Esophagus squamous epithelium (tissue), 5 donors: ENCODE results near the gene RPP21. TPM values are rescaled to one million over a fixed set of nuclear protein-coding genes. Genes with fewer than 3 reads are reported as not detected.

Source experiments
- DNase-seq: peaks from one replicate; lab custom pipeline; 2025; lab: John Stamatoyannopoulos, UW
- H3K27ac ChIP-seq, 4 donors: fragments of 200-600 bp; sonication (generic); one replicate each; pipeline ENCODE4 v1.5.1; 2016 to 2019; ENCODE audit warnings: mild to moderate bottlenecking in 1 of 4
- H3K27me3 ChIP-seq, 4 donors: fragments of 200-600 bp; sonication (generic); 1 replicate in 3 of 4; 2 replicates in 1 of 4; pipeline versions ENCODE4 v1.5.1 to v1.6.0; 2017 to 2021; ENCODE audit warnings: antibody characterized with exemption in 1 of 4
- H3K36me3 ChIP-seq, 3 donors: fragments of 200-600 bp; sonication (generic); one replicate each; pipeline ENCODE4 v1.5.1; 2016 to 2019
- H3K4me1 ChIP-seq, 3 donors: fragments of 200-600 bp; sonication (generic); one replicate each; pipeline ENCODE4 v1.5.1; 2017 to 2019
- H3K4me3 ChIP-seq, 4 donors: fragments of 200-600 bp; sonication (generic); 1 replicate in 3 of 4; 2 replicates in 1 of 4; pipeline ENCODE4 v1.5.1; 2016 to 2019; ENCODE audit warnings: mild to moderate bottlenecking in 2 of 4, moderate library complexity in 1 of 4
- H3K9me3 ChIP-seq, 3 donors: fragments of 200-600 bp; sonication (generic); one replicate each; pipeline ENCODE4 v1.5.1; 2016 to 2019
- POLR2A ChIP-seq, 4 donors: fragments of 450-650 bp; IDR thresholded peaks; one replicate each; pipeline ENCODE4 v1.6.1; 2017; ENCODE audit warnings: antibody characterized with exemption in 4 of 4, mild to moderate bottlenecking in 4 of 4, moderate library complexity in 3 of 4
- WGBS, 2 donors: methylation state at CpG; one replicate each; pipeline ENCODE4 v1.1.5; 2018; 5-methylcytosine and 5-hydroxymethylcytosine counted together
- intact Hi-C: fragments of 100-400 bp; cut with DNase I; formaldehyde crosslinking; loops from one replicate; pipeline ENCODE4 v1.15.0; 2022
- small RNA-seq, 4 donors: library from RNA; depleted of rRNA; stranded (forward); fragments of <200 nt; gene quantifications; one replicate each; pipeline ENCODE3, GENCODE V24; 2016
- total RNA-seq, 4 donors: library from RNA; depleted of rRNA; stranded (reverse); fragments of >200 nt; gene quantifications; one replicate each; pipeline ENCODE4 v1.1.0, GENCODE V29; 2016
- TF ChIP-seq, protein P1 (sequence below), 6 experiments: fragments of 450-650 bp in 4 of 6; fragments of 200-600 bp in 2 of 6; sonication (generic) in 2 of 6; IDR thresholded peaks; one replicate each; pipeline ENCODE4 v1.5.1; 2016 to 2019; ENCODE audit warnings: antibody characterized with exemption in 6 of 6, mild to moderate bottlenecking in 4 of 6, moderate library complexity in 4 of 6
- donor health status: DM: yes; HTN: yes; CAD: no.

Gene RPP21
- total RNA-seq, 4 donors from 2014 or later, result 60.2 to 101 (median 81.7) TPM

DNA sequence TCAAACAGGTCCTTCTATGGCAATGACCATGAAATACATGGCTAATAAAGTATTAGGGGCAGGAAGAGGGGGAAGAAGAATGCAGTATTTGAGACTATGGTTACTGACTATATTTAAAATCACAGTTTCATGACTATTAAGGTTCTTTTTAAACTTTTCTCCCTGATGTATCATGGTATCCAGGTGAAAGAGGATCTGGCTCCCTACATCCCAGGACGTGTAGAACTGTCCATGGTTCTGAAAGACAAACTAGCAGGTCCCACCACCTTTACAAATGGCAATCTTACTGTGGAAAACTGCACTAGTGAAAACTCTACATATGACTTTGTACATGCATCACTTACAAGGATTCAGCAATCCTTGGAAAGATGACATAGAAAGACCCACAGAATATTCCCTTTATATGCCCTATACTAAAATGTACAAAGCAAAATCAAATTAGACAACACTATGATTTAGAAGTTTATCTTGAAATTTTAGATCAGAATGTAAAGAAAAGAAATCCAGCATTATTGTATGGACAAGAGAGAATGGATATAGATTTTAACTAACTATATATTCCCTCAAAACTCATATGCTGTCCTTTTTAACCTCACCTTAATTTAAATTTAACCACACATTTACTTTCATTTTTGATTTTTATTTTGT is 33.5 kb downstream of the RPP21 start:
- H3K36me3 ChIP-seq, result no peaks in the 10 kb centered on the region
- no peaks in the 10 kb centered on the region for H3K4me1 ChIP-seq
- TF ChIP-seq, protein P1, sequence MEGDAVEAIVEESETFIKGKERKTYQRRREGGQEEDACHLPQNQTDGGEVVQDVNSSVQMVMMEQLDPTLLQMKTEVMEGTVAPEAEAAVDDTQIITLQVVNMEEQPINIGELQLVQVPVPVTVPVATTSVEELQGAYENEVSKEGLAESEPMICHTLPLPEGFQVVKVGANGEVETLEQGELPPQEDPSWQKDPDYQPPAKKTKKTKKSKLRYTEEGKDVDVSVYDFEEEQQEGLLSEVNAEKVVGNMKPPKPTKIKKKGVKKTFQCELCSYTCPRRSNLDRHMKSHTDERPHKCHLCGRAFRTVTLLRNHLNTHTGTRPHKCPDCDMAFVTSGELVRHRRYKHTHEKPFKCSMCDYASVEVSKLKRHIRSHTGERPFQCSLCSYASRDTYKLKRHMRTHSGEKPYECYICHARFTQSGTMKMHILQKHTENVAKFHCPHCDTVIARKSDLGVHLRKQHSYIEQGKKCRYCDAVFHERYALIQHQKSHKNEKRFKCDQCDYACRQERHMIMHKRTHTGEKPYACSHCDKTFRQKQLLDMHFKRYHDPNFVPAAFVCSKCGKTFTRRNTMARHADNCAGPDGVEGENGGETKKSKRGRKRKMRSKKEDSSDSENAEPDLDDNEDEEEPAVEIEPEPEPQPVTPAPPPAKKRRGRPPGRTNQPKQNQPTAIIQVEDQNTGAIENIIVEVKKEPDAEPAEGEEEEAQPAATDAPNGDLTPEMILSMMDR (IDR thresholded peaks at IDR 0.05), result no peak
- no peak for TF ChIP-seq POLR2A (IDR thresholded peaks at IDR 0.05)
- peaks cover 0 to 52% (median 0%) of the 10 kb centered on the region in 4 donors for H3K27me3 ChIP-seq
- no peak overlapping the region for H3K4me3 ChIP-seq
- H3K9me3 ChIP-seq, result no peaks in the 10 kb centered on the region
- intact Hi-C loops, result no loop called here
- no peak overlapping the region for H3K27ac ChIP-seq
- DNase-seq, result no peak
- 0 to 8% methylated on average over 1 of the region's 1 CpG for WGBS, 2 donors

DNA sequence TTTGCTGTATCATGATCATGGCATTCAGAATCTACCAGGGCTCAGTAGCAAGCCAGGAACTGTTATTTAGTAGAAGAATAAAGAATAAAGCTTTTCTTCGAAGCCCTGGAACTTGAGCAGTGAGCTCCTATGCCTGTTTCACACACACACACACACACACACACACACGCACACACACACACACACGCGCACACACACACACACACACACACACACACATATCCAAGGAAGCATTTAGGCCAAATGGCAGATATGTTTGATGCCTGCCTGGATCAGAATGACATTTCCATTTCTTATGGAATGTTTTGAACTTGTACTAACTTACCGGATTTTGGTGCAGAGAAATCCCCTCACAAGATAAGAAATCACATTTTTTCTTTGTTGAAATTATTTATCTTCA is 35.5 kb downstream of the RPP21 start:
- Histone ChIP-seq H3K27me3 (peaks cover 0 to 68% (median 0%) of the 10 kb centered on the region in 4 donors), H3K4me3 (no peak overlapping the region), H3K36me3 (no peaks in the 10 kb centered on the region), H3K9me3 (no peaks in the 10 kb centered on the region), H3K4me1 (no peaks in the 10 kb centered on the region), H3K27ac (no peak overlapping the region)
- DNase-seq, result no peak
- TF ChIP-seq, protein P1 (IDR thresholded peaks at IDR 0.05), result no peak
- TF ChIP-seq POLR2A (IDR thresholded peaks at IDR 0.05), result no peak
- intact Hi-C loops, result no loop called here
- 37 to 41% methylated on average over 5 of the region's 5 CpGs for WGBS, 2 donors

DNA sequence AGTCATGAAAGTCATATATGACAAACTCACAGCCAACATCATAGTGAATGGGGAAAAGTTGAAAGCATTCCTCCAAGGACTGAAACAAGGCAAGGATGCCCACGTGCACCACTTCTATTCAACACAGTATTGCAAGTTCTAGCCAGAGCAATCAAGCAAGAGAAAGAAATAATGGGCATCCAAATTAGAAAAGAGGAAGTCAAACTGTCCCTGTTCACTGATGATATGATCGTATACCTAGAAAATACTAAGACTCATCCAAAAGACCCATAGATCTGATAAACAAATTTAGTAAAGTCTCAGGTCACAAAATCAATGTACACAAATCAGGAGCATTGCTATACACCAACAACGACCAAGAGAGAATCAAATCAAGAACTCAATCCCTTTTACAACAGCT is 41.2 kb downstream of the RPP21 start:
- Histone ChIP-seq H3K36me3 (no peaks in the 10 kb centered on the region), H3K9me3 (no peaks in the 10 kb centered on the region), H3K4me1 (no peaks in the 10 kb centered on the region), H3K27ac (no peak overlapping the region), H3K4me3 (no peak overlapping the region), H3K27me3 (peaks cover 0 to 89% (median 0%) of the 10 kb centered on the region in 4 donors)
- intact Hi-C loops, result no loop called here
- DNase-seq, result no peak
- no peak for TF ChIP-seq POLR2A (IDR thresholded peaks at IDR 0.05)
- TF ChIP-seq, protein P1 (IDR thresholded peaks at IDR 0.05), result no peak
- WGBS, 2 donors, result 23 to 38% methylated on average over 3 of the region's 3 CpGs

DNA sequence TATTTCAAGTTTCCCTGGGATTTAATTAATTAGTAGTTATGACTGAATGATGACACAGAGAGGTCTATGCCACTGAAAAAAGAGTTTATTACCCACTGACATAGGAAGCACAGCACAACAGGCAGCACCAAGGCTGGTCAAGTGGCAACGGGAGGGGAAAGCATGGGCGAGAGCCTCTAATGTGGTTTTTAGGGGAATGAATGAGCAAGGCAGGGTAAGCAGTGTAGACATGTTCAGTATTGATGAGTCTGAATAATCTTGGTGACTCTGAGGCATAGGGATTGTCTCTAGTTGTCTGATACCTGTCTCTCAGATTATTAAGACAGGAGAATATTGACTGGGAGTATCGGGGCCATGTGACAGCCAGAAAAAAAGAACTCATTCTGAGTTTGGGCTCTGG is 46.3 kb downstream of the RPP21 start:
- H3K27me3 ChIP-seq, result peaks cover 0 to 86% (median 0%) of the 10 kb centered on the region in 4 donors
- no peaks in the 10 kb centered on the region for H3K4me1 ChIP-seq
- H3K4me3 ChIP-seq, result no peak overlapping the region
- H3K36me3 ChIP-seq, result no peaks in the 10 kb centered on the region
- 49 to 59% methylated on average over 3 of the region's 3 CpGs for WGBS, 2 donors
- intact Hi-C loops, result no loop called here
- H3K27ac ChIP-seq, result no peak overlapping the region
- no peak for DNase-seq
- H3K9me3 ChIP-seq, result no peaks in the 10 kb centered on the region
- TF ChIP-seq POLR2A (IDR thresholded peaks at IDR 0.05), result no peak
- TF ChIP-seq, protein P1 (IDR thresholded peaks at IDR 0.05), result no peak

DNA sequence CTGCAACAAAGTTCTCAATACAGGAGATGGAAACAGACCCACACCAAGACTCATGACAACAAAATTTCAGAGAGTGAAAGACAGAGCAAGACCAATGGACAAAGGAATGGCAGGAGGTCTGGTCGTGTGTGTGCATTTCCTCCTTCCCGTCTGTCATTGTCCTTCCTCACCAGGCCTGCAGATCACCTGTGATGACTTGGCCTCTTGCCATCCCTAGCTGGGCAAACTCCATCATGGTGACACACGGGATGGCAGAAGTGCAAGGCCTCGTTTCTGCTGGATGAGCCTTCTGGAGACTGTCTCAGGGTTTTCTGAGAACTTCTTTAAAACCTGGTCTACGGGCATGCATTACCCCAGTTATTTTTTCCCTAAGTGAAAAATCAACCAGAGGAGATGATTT is 49.2 kb downstream of the RPP21 start:
- DNase-seq, result no peak
- Histone ChIP-seq H3K4me3 (no peak overlapping the region), H3K27ac (no peak overlapping the region), H3K36me3 (no peaks in the 10 kb centered on the region), H3K4me1 (peaks cover 0 to 6% (median 6%) of the 10 kb centered on the region in 3 donors), H3K9me3 (no peaks in the 10 kb centered on the region), H3K27me3 (peaks cover 0 to 80% (median 0%) of the 10 kb centered on the region in 4 donors)
- intact Hi-C loops, result no loop called here
- WGBS, 2 donors, result 25 to 42% methylated on average over 5 of the region's 5 CpGs
- TF ChIP-seq, protein P1 (IDR thresholded peaks at IDR 0.05), result no peak
- no peak for TF ChIP-seq POLR2A (IDR thresholded peaks at IDR 0.05)

Small RNAs within 50 kb of the gene (small RNA-seq; reads per million reads assigned to genes)
- 0 reads per million in 4 donors for gene HLA-N

Other genes with a start within 250 kb of the RPP21 start
- under 1 TPM in 1 of 4 donors, not detected in 3; 0.23 TPM for gene TRIM31, start 232.1 kb upstream of the RPP21 start, total RNA-seq
- gene TRIM40, start 209.0 kb upstream of the RPP21 start, total RNA-seq, result not detected
- gene TRIM10, start 183.9 kb upstream of the RPP21 start, total RNA-seq, result not detected
- not detected for gene TRIM15, start 181.6 kb upstream of the RPP21 start, total RNA-seq
- gene TRIM26, start 131.8 kb upstream of the RPP21 start, total RNA-seq, result 10 to 100 TPM; 52.3 to 76.3 (median 63.3) TPM
- gene TRIM39, start 18.2 kb upstream of the RPP21 start, total RNA-seq, result 10 to 100 TPM; 11.3 to 16.2 (median 15.1) TPM
- 100 to 1,000 TPM; 263 to 597 (median 356) TPM for gene HLA-E, start 144.4 kb downstream of the RPP21 start, total RNA-seq
- 10 to 100 TPM; 12.7 to 37.2 (median 20.5) TPM for gene GNL1, start 211.3 kb downstream of the RPP21 start, total RNA-seq
- gene PRR3, start 212.1 kb downstream of the RPP21 start, total RNA-seq, result 10 to 100 TPM in 1 of 4 donors, 1 to 10 TPM in 3; 3.2 to 11.6 (median 5.8) TPM
- 10 to 100 TPM; 31.0 to 42.3 (median 36.0) TPM for gene ABCF1, start 226.3 kb downstream of the RPP21 start, total RNA-seq